Neutrophil (primary cell): Measurements from ENCODE around the gene NSUN7.

Experiments
- H3K27ac ChIP-seq: fragments of 200-600 bp; sonication (generic); 2 replicates; pipeline ENCODE4 v1.5.1; 2016; ENCODE audit warnings: mild to moderate bottlenecking, moderate library complexity
- H3K27me3 ChIP-seq: fragments of 200-600 bp; sonication (generic); 2 replicates; pipeline ENCODE4 v1.6.0; 2016; ENCODE audit warnings: mild to moderate bottlenecking
- H3K36me3 ChIP-seq: fragments of 200-600 bp; sonication (generic); 2 replicates; pipeline ENCODE4 v1.5.1; 2017
- H3K4me1 ChIP-seq, 2 experiments: fragments of 200-600 bp in 1 of 2; sonication (generic) in 1 of 2; 1 replicate in 1 of 2; 2 replicates in 1 of 2; pipeline versions ENCODE4 v1.5.1 to v1.6.1; 2013 to 2016; ENCODE audit warnings: low read depth in 1 of 2, low read length in 1 of 2, mild to moderate bottlenecking in 1 of 2, moderate library complexity in 1 of 2; ENCODE audit not compliant: control insufficient read depth in 1 of 2, insufficient read depth in 1 of 2
- H3K4me3 ChIP-seq, 2 experiments: fragments of 200-600 bp in 1 of 2; sonication (generic) in 1 of 2; 1 replicate in 1 of 2; 2 replicates in 1 of 2; pipeline ENCODE4 v1.5.1; 2013 to 2016; ENCODE audit warnings: low read depth in 1 of 2, low read length in 1 of 2, mild to moderate bottlenecking in 1 of 2, moderate library complexity in 1 of 2
- H3K9me3 ChIP-seq: fragments of 200-600 bp; sonication (generic); 2 replicates; pipeline ENCODE4 v1.5.1; 2016
- TF ChIP-seq, protein P1 (sequence below): fragments of 200-600 bp; sonication (generic); IDR thresholded peaks from 2 replicates; pipeline ENCODE4 v1.5.1; 2016; ENCODE audit warnings: antibody characterized with exemption

Gene NSUN7

DNA sequence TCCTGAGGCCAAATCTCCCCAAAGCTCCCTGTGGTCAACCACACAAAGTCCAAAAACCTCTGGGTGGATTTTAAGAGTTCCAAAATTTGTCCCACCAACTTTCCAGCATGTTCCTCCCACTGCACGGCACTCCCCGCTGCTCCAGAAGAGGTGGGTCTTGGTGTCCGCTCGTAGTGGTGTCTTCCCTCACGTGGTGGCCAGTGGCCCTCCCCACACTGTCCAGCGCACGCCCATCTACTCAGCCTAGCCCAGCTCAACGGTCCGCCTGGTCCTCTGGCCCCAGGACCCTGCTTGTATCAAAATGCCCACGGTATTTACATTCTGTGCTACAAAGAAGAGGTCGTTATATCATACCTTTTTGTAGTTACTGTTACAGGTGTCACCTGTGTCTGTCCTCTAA lies 83.5 kb downstream of the NSUN7 start:
- no peaks in the 10 kb centered on the region for H3K27me3 ChIP-seq
- H3K4me3 ChIP-seq: no peak overlapping the region
- no peaks in the 10 kb centered on the region for H3K36me3 ChIP-seq
- TF ChIP-seq, protein P1, sequence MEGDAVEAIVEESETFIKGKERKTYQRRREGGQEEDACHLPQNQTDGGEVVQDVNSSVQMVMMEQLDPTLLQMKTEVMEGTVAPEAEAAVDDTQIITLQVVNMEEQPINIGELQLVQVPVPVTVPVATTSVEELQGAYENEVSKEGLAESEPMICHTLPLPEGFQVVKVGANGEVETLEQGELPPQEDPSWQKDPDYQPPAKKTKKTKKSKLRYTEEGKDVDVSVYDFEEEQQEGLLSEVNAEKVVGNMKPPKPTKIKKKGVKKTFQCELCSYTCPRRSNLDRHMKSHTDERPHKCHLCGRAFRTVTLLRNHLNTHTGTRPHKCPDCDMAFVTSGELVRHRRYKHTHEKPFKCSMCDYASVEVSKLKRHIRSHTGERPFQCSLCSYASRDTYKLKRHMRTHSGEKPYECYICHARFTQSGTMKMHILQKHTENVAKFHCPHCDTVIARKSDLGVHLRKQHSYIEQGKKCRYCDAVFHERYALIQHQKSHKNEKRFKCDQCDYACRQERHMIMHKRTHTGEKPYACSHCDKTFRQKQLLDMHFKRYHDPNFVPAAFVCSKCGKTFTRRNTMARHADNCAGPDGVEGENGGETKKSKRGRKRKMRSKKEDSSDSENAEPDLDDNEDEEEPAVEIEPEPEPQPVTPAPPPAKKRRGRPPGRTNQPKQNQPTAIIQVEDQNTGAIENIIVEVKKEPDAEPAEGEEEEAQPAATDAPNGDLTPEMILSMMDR: no peak
- no peaks in the 10 kb centered on the region for H3K9me3 ChIP-seq
- peaks cover 10 to 11% of the 10 kb centered on the region in 2 experiments for H3K4me1 ChIP-seq
- H3K27ac ChIP-seq: no peak overlapping the region

DNA sequence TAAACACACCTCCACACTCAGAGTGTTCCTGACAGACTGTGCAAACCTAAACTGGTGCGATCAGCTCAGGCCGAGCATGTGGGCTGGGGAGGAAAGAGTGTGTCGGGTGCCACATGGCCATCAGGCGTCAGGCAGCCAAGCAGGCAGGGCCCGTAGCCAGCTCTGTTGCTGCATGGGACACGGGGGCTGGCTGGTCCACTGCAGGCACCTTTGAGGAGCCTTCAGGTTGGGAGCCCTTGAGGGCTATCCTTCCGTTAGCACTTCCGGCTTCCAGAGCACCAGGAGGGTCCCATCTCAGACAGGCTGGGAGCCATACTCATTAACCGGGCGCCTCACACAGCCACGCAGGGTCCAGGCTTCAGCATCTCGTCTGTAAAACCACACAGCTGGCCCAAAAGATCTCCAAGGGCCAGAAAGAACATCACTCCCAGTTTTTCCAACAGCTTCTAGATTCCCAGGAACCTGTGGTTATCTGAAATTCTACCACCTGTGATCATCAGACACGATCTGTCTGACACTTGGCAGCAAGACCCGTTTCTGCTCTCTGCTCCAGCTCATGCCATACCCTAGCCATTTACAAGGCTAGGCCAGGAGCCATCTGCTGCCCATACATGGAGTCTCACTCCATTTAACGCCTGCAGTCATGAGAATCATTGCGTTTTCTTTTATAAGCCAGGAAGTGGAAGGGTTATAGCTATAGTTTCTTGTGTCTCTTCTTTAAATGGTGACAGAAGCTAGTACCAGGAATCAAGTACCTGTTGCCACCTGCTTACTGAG lies 87.5 kb downstream of the NSUN7 start:
- Histone ChIP-seq H3K27ac (no peak overlapping the region), H3K4me1 (peaks cover 6 to 7% of the 10 kb centered on the region in 2 experiments), H3K27me3 (no peaks in the 10 kb centered on the region), H3K36me3 (no peaks in the 10 kb centered on the region), H3K9me3 (no peaks in the 10 kb centered on the region), H3K4me3 (no peak overlapping the region)
- TF ChIP-seq, protein P1: no peak

DNA sequence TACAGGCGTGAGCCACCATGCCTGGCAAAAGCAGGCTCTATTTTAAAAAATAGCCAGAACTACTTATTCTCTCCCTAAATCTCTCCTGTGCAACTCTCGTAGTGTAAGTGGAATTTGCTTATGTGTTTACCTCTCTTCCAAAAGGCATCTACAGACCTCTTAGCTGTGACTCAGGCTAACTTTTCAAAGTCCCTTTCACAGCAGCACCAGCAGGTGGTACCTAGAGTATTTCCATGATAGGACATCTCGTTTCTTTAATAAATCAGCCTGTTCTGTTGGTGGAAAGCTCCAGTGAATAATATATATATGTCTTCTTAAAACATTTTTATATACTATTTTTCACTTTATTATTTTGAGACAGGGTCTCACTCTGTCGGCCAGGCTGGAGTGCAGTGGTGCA lies 89.0 kb downstream of the NSUN7 start:
- Histone ChIP-seq H3K4me1 (peaks cover 6 to 7% of the 10 kb centered on the region in 2 experiments), H3K36me3 (no peaks in the 10 kb centered on the region)
- TF ChIP-seq, protein P1: no peak

DNA sequence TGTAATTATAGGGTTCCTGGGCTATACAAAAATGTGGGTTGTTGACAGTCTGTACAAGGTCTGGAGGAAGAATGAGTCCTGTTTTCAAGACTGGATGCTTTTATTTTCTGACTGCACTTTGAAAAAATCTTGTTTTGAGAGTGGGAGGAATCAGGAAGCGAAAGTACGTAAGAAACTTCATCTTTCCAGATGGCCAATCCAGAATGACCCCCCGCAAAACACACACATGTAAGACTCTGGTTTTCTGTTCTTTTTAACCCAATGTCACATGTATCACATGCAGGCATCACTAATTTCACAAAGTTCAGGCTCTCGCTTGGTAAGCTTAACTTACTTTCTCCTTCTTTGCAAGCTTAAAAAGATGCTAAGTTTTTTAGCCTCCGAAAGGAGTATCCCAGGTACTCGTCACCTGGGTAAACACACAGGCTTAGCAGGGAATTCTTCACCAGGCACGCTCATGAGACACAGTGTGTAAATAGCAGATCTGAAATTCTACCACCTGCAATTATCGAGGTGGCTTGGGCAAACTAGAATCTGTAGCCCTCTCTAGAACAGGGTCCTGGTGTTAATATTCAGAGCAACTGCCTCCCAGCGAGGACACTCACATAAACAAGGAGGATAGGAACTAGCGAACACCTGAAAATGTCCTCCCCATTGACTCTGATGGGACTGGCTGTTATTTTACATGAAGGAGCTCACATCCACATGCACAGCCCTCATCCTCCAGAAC lies 90.7 kb downstream of the NSUN7 start:
- TF ChIP-seq, protein P1: no peak
- Histone ChIP-seq H3K27ac (no peak overlapping the region), H3K27me3 (no peaks in the 10 kb centered on the region), H3K9me3 (no peaks in the 10 kb centered on the region), H3K4me1 (peaks cover 6 to 7% of the 10 kb centered on the region in 2 experiments), H3K4me3 (no peak overlapping the region), H3K36me3 (no peaks in the 10 kb centered on the region)

More for the DNA sequence above, 89.0 kb downstream of the NSUN7 start:
- no peak overlapping the region for H3K4me3 ChIP-seq
- H3K27me3 ChIP-seq: no peaks in the 10 kb centered on the region
- H3K27ac ChIP-seq: no peak overlapping the region
- no peaks in the 10 kb centered on the region for H3K9me3 ChIP-seq

DNA sequence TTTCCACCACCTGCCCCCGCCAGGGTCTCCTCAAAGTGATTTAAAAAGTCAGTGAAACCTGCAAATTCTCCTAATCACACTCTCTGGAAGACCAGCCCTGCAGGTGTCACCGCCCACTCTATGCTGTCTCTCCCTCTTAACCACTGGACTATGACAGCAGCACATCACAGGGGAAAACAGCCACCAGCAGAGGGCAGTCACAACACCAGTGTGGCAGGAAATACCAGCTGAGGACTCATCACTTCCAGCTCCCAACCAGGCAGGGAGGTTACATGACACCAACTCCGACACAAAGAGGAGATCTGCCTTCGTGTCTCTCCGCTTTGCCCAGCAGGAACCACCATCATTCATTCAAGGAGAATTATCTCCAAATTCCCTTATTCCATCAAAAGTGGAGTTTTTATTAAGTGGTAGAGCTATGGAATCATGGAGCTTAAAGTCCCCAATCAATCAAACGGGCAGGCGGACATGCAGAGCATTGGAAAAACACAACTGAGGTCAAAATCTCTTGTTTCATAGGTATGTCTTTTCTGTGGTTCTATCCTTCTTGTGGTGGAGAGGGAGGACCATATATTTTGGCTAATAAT lies 91.3 kb downstream of the NSUN7 start:
- Histone ChIP-seq H3K27ac (no peak overlapping the region), H3K4me1 (peaks cover 6 to 7% of the 10 kb centered on the region in 2 experiments), H3K27me3 (no peaks in the 10 kb centered on the region), H3K4me3 (no peak overlapping the region), H3K9me3 (no peaks in the 10 kb centered on the region), H3K36me3 (no peaks in the 10 kb centered on the region)
- TF ChIP-seq, protein P1: peak; percentile 76
